Measurements from ENCODE around the gene LAMB1. TPM values are rescaled to one million over a fixed set of nuclear protein-coding genes. Genes with fewer than 3 reads are reported as not detected.

LAMB1 gene
- total and polyA plus RNA-seq, 4 donors: 95.9 to 285 (median 173) TPM

- ATAC-seq (ENCODE audit: insufficient read depth, low FRiP score): no peak
- 94% methylated on average over 3 of the region's 3 CpGs for WGBS, 2 donors
These were observed 22.8 kb downstream of the LAMB1 start for GRCh38 chr7:107980171-107980570.

DNA sequence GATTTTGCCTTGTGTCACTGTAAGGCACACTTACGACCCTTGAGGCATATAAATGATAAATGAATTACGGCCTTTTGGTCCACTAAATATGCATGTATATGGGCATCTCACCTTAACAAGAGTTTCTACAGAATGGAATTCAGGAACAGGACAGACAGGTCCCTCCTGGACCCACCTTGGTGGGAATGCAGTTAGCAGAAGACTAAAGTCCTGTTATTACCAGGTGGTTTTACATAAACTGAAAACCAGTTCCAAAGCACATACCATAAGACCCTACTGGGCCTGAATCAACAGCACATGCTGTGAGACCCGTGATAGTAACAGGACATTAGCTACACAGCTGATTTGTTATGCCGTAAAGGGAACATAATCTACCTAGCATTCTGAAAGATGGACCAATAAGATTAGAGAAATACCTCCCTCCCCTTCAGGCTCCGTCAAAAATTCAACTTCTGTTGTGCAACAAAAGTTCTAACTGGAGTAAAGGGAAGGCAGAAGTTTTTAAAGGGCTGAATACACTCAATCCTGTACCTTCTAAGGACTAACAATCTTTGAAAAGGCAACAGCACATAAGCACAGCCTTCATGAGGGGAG is 24.0 kb downstream of the LAMB1 start:
- Histone ChIP-seq H3K27me3 (ENCODE audit: control insufficient read depth in 3 of 3, insufficient read depth in 3 of 3, low read length in 2 of 3) (no peaks in the 10 kb centered on the region), H3K4me1 (ENCODE audit: control insufficient read depth in 5 of 5, insufficient read depth in 5 of 5, low read length in 5 of 5) (peaks cover 0 to 27% (median 15%) of the 10 kb centered on the region in 5 donors), H3K36me3 (ENCODE audit: control insufficient read depth in 4 of 4, insufficient read depth in 4 of 4, low read length in 4 of 4) (peaks cover 2 to 56% (median 26%) of the 10 kb centered on the region in 4 donors), H3K9me3 (ENCODE audit: control insufficient read depth in 4 of 4, insufficient read depth in 3 of 4, low read length in 3 of 4) (no peaks in the 10 kb centered on the region), H3K4me3 (no peak overlapping the region), H3K27ac (ENCODE audit: low read depth in 1 of 2, low read length in 1 of 2) (no peak overlapping the region), H3K9ac (ENCODE audit: insufficient read depth in 1 of 2, low read length in 2 of 2) (no peak overlapping the region)
- no peak for ATAC-seq (ENCODE audit: insufficient read depth, low FRiP score)
- DNase-seq: no peak
- WGBS, 2 donors: 84 to 85% methylated on average over 5 of the region's 5 CpGs
- no peak for TF ChIP-seq CTCF (IDR thresholded peaks at IDR 0.05; ENCODE audit: control extremely low read depth, extremely low read depth)

More at GRCh38 chr7:107980171-107980570, 22.8 kb downstream of the LAMB1 start:
- TF ChIP-seq CTCF (IDR thresholded peaks at IDR 0.05; ENCODE audit: control extremely low read depth, extremely low read depth): no peak
- Histone ChIP-seq H3K9me3 (ENCODE audit: control insufficient read depth in 4 of 4, insufficient read depth in 3 of 4, low read length in 3 of 4) (no peaks in the 10 kb centered on the region), H3K4me1 (ENCODE audit: control insufficient read depth in 5 of 5, insufficient read depth in 5 of 5, low read length in 5 of 5) (peaks cover 0 to 33% (median 15%) of the 10 kb centered on the region in 5 donors), H3K4me3 (no peak overlapping the region), H3K27me3 (ENCODE audit: control insufficient read depth in 3 of 3, insufficient read depth in 3 of 3, low read length in 2 of 3) (no peaks in the 10 kb centered on the region), H3K36me3 (ENCODE audit: control insufficient read depth in 4 of 4, insufficient read depth in 4 of 4, low read length in 4 of 4) (peaks cover 2 to 45% (median 27%) of the 10 kb centered on the region in 4 donors), H3K9ac (ENCODE audit: insufficient read depth in 1 of 2, low read length in 2 of 2) (no peak overlapping the region), H3K27ac (ENCODE audit: low read depth in 1 of 2, low read length in 1 of 2) (no peak overlapping the region)
- DNase-seq: no peak

GRCh38 chr7:107977048-107977447 is 25.9 kb downstream of the LAMB1 start:
- no peak for TF ChIP-seq CTCF (IDR thresholded peaks at IDR 0.05; ENCODE audit: control extremely low read depth, extremely low read depth)
- H3K27ac ChIP-seq (ENCODE audit: low read depth in 1 of 2, low read length in 1 of 2): peak overlapping the region in 1 of 2 donors; percentile 32
- H3K27me3 ChIP-seq (ENCODE audit: control insufficient read depth in 3 of 3, insufficient read depth in 3 of 3, low read length in 2 of 3): no peaks in the 10 kb centered on the region
- H3K4me3 ChIP-seq: no peak overlapping the region
- peaks cover 0 to 20% (median 9%) of the 10 kb centered on the region in 5 donors for H3K4me1 ChIP-seq (ENCODE audit: control insufficient read depth in 5 of 5, insufficient read depth in 5 of 5, low read length in 5 of 5)
- DNase-seq (no peak), ATAC-seq (ENCODE audit: insufficient read depth, low FRiP score) (no peak)
- no peak overlapping the region for H3K9ac ChIP-seq (ENCODE audit: insufficient read depth in 1 of 2, low read length in 2 of 2)
- H3K36me3 ChIP-seq (ENCODE audit: control insufficient read depth in 4 of 4, insufficient read depth in 4 of 4, low read length in 4 of 4): peaks cover 2 to 56% (median 26%) of the 10 kb centered on the region in 4 donors
- WGBS, 2 donors: 71 to 97% methylated on average over 4 of the region's 4 CpGs
- H3K9me3 ChIP-seq (ENCODE audit: control insufficient read depth in 4 of 4, insufficient read depth in 3 of 4, low read length in 3 of 4): no peaks in the 10 kb centered on the region

All from lung (tissue), 12 donors.